ENCODE measurements around the gene SCAF11.

The SCAF11 gene

GRCh38 chr12:45989721-45990467, 480 bp downstream of the SCAF11 start:
- Histone ChIP-seq H3K4me1 (no peaks in the 10 kb centered on the region), H3K36me3 (peaks cover 20% of the 10 kb centered on the region), H3K27me3 (no peaks in the 10 kb centered on the region), H3K4me3 (ENCODE audit: low read depth, low read length) (peak overlapping the region; percentile 81), H3K9me3 (no peaks in the 10 kb centered on the region)
- peak; percentile 63 for DNase-seq
- TF ChIP-seq CTCF (IDR thresholded peaks at IDR 0.05; ENCODE audit: low read depth, low read length) = no peak

- no peak for DNase-seq
- Histone ChIP-seq H3K4me3 (ENCODE audit: low read depth, low read length) (peak overlapping the region; percentile 81), H3K4me1 (no peaks in the 10 kb centered on the region), H3K9me3 (no peaks in the 10 kb centered on the region), H3K27me3 (no peaks in the 10 kb centered on the region), H3K36me3 (peaks cover 22% of the 10 kb centered on the region)
- no peak for TF ChIP-seq CTCF (IDR thresholded peaks at IDR 0.05; ENCODE audit: low read depth, low read length)
These were observed 1.1 kb downstream of the SCAF11 start for GRCh38 chr12:45989287-45989686.

GRCh38 chr12:45988264-45988663, 2.1 kb downstream of the SCAF11 start:
- H3K4me1 ChIP-seq = no peaks in the 10 kb centered on the region
- no peaks in the 10 kb centered on the region for H3K9me3 ChIP-seq
- no peak for DNase-seq
- no peak for TF ChIP-seq CTCF (IDR thresholded peaks at IDR 0.05; ENCODE audit: low read depth, low read length)
- H3K4me3 ChIP-seq (ENCODE audit: low read depth, low read length) = peak overlapping the region; percentile 81
- H3K36me3 ChIP-seq = peaks cover 22% of the 10 kb centered on the region
- no peaks in the 10 kb centered on the region for H3K27me3 ChIP-seq

- no peak overlapping the region for H3K4me3 ChIP-seq (ENCODE audit: low read depth, low read length)
- no peak for TF ChIP-seq CTCF (IDR thresholded peaks at IDR 0.05; ENCODE audit: low read depth, low read length)
- H3K36me3 ChIP-seq = peaks cover 22% of the 10 kb centered on the region
- DNase-seq = no peak
- H3K4me1 ChIP-seq = no peaks in the 10 kb centered on the region
- H3K9me3 ChIP-seq = no peaks in the 10 kb centered on the region
- no peaks in the 10 kb centered on the region for H3K27me3 ChIP-seq
These were observed 3.0 kb downstream of the SCAF11 start for GRCh38 chr12:45987340-45987727.

- H3K27me3 ChIP-seq = no peaks in the 10 kb centered on the region
- H3K4me1 ChIP-seq = no peaks in the 10 kb centered on the region
- H3K9me3 ChIP-seq = no peaks in the 10 kb centered on the region
- H3K4me3 ChIP-seq (ENCODE audit: low read depth, low read length) = no peak overlapping the region
- DNase-seq = no peak
- peaks cover 22% of the 10 kb centered on the region for H3K36me3 ChIP-seq
- no peak for TF ChIP-seq CTCF (IDR thresholded peaks at IDR 0.05; ENCODE audit: low read depth, low read length)
These were observed 3.6 kb downstream of the SCAF11 start for GRCh38 chr12:45986641-45987339.

All from BE2C (cell line).